ENCODE results near the gene ADK. TPM values are rescaled to one million over a fixed set of nuclear protein-coding genes. Genes with fewer than 3 reads are reported as not detected.

The ADK gene
- total RNA-seq, 1 donor from 2014 or later: 53.7 TPM

- no peak for DNase-seq (ENCODE audit: low read depth)
- H3K36me3 ChIP-seq (ENCODE audit: control insufficient read depth, insufficient read depth, low read length): no peaks in the 10 kb centered on the region
- TF ChIP-seq CTCF (IDR thresholded peaks at IDR 0.05; ENCODE audit: insufficient read depth, low read length, severe bottlenecking): no peak
- no peaks in the 10 kb centered on the region for H3K27me3 ChIP-seq (ENCODE audit: control insufficient read depth, insufficient read depth, low read length)
- no peak for FAIRE-seq
- no peak overlapping the region for H3K4me3 ChIP-seq (ENCODE audit: low read depth, low read length)
Observed at GRCh38 chr10:74624501-74624900, 473.5 kb downstream of the ADK start.

DNA sequence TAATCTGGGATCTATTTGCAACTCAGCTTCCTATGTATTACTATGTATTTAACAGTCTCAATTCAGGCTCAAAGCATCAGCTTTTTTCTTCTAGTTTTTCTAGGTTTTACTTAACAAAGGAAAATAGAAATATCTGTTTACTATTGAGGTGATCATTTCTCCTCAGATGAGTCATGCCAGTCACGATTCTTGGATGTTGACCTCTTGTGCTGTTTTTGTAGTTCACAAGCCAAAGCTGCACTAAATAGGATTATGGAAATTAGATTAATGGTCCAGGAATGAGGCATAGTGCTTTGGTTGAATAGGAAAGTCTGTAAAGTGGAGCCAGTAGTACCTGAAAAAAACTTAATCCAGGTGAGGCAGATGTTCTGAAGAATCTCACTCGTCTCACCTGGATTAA, 477.1 kb downstream of the ADK start:
- Histone ChIP-seq H3K27me3 (ENCODE audit: control insufficient read depth, insufficient read depth, low read length) (no peaks in the 10 kb centered on the region), H3K4me3 (ENCODE audit: low read depth, low read length) (no peak overlapping the region), H3K36me3 (ENCODE audit: control insufficient read depth, insufficient read depth, low read length) (no peaks in the 10 kb centered on the region)
- DNase-seq (ENCODE audit: low read depth) (no peak), FAIRE-seq (no peak)
- TF ChIP-seq CTCF (IDR thresholded peaks at IDR 0.05; ENCODE audit: insufficient read depth, low read length, severe bottlenecking): no peak

- H3K36me3 ChIP-seq (ENCODE audit: control insufficient read depth, insufficient read depth, low read length): no peaks in the 10 kb centered on the region
- H3K27me3 ChIP-seq (ENCODE audit: control insufficient read depth, insufficient read depth, low read length): no peaks in the 10 kb centered on the region
- TF ChIP-seq CTCF (IDR thresholded peaks at IDR 0.05; ENCODE audit: insufficient read depth, low read length, severe bottlenecking): no peak
- H3K4me3 ChIP-seq (ENCODE audit: low read depth, low read length): no peak overlapping the region
- DNase-seq (ENCODE audit: low read depth) (no peak), FAIRE-seq (no peak)
Observed at GRCh38 chr10:74634995-74635536, 484.0 kb downstream of the ADK start.

DNA sequence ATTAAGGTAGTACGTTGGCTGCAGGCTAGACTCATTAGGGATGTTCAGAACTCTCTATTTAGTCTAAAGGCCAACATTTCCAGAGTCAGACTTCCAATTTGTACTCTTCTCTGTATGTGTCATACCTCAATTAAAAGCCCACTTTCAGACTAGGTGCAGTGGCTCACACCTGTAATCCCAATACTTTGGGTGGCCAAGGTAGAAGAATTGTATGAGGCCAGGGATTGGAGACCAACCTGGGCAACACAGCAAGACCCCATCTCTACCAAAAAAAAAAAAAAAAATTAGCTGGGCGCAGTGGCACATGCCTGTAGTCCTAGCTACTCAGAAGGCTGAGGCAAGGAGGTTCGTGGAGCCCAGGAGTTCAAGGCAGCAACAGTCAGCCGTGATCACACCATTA, 484.6 kb downstream of the ADK start:
- no peak for FAIRE-seq
- TF ChIP-seq CTCF (IDR thresholded peaks at IDR 0.05; ENCODE audit: insufficient read depth, low read length, severe bottlenecking): no peak

GRCh38 chr10:74637685-74638084, 486.7 kb downstream of the ADK start:
- no peak for TF ChIP-seq CTCF (IDR thresholded peaks at IDR 0.05; ENCODE audit: insufficient read depth, low read length, severe bottlenecking)
- FAIRE-seq: no peak
- no peak overlapping the region for H3K4me3 ChIP-seq (ENCODE audit: low read depth, low read length)
- H3K36me3 ChIP-seq (ENCODE audit: control insufficient read depth, insufficient read depth, low read length): no peaks in the 10 kb centered on the region
- no peaks in the 10 kb centered on the region for H3K27me3 ChIP-seq (ENCODE audit: control insufficient read depth, insufficient read depth, low read length)
- DNase-seq (ENCODE audit: low read depth): peak; percentile 17

More for the DNA sequence above, 484.6 kb downstream of the ADK start:
- no peaks in the 10 kb centered on the region for H3K27me3 ChIP-seq (ENCODE audit: control insufficient read depth, insufficient read depth, low read length)
- H3K36me3 ChIP-seq (ENCODE audit: control insufficient read depth, insufficient read depth, low read length): no peaks in the 10 kb centered on the region
- DNase-seq (ENCODE audit: low read depth): no peak
- H3K4me3 ChIP-seq (ENCODE audit: low read depth, low read length): no peak overlapping the region

Measured in bronchial epithelial cell (primary cell).